GM21825 (cell line): ENCODE measurements around the gene SAE1.

ENCODE experiments used
- ATAC-seq: cut with Tn5 transposase; IDR thresholded peaks from one replicate; pipeline ENCODE4 v1.9.1; 2021; ENCODE audit warnings: mild to moderate bottlenecking, moderate library complexity; ENCODE audit not compliant: unreplicated experiment

The SAE1 gene

GRCh38 chr19:47258895-47259555 is 128.4 kb downstream of the SAE1 start:
- ATAC-seq = no peak
